GM18502 (cell line): ENCODE data around the gene CDC34.

ENCODE experiments used
- ATAC-seq: cut with Tn5 transposase; IDR thresholded peaks from one replicate; pipeline ENCODE4 v1.9.1; 2021; ENCODE audit warnings: mild to moderate bottlenecking; ENCODE audit not compliant: unreplicated experiment, poor library complexity

The CDC34 gene

GRCh38 chr19:567296-567900 is 35.8 kb downstream of the CDC34 start:
- no peak for ATAC-seq

GRCh38 chr19:570251-570686 is 38.7 kb downstream of the CDC34 start:
- ATAC-seq: no peak

GRCh38 chr19:570937-571565 is 39.5 kb downstream of the CDC34 start:
- ATAC-seq: no peak

GRCh38 chr19:571566-571974 is 40.0 kb downstream of the CDC34 start:
- no peak for ATAC-seq

DNA sequence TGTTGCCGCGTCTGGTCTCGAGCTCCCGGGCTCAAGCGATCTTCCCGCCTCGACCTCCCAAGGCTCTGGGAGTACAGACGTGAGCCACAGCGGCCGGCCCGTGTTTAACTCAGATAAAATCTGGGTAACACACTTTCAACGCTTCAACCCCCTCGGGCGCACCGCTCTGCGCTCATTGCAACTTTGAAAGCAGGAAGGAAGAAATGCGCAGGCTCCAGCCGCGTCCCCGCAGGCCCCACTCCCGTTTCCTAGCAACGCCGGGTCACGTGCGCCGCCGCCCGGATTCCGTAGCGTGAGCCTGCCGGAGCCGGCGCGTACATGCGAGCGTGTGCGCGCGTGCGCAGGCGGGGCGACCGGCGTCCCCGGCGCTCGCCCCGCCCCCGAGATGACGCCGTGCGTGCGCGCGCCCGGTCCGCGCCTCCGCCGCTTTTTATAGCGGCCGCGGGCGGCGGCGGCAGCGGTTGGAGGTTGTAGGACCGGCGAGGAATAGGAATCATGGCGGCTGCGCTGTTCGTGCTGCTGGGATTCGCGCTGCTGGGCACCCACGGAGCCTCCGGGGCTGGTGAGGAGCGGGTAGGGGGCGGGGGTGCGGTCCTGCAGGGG is 40.7 kb downstream of the CDC34 start, which contains the start of gene BSG:
BSG (plus strand) TSS at position 457 of the 603 bp plus-strand sequence; CDS start at position 496, 39 bp downstream.
- peak; percentile 72 for ATAC-seq

DNA sequence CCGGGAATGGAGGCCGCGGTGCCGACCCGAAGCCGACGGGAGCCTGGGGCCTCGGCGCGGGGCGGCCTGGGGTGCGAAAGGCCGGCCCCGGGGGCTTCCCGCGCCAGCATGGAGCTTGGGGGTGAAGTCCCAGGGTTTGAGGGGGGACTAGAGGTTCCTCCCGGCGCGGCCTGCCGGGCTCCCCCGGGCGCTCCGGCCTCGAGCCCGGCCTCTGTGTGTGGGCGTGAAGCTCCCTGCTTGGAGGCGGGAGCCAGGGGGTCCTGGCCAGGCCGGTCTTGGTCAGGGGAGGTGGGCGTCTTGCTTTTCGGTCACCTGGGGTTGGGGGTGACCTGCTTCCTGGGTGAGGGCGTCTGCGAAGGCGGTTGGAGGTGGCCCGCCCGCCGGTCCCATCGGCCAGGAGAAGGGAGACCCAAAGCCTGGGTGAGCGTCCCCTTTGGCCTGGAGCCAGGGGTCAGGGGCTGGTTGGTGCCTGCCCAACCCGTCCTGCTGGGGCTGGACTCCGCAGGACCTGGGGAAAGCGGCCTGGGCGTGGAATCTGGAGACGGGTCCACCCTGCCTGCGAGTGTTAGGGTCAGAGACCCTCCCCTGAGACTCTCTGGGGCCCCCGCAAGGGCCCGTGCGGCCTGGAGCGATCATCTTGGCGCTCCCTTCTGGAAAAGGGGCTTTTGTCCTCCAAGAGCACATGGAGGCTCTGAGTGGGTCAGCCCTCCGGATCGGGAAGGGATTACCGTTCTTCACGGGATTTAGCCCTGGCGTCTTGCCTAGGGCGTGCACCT is 41.4 kb downstream of the CDC34 start:
- ATAC-seq: peak; percentile 34

DNA sequence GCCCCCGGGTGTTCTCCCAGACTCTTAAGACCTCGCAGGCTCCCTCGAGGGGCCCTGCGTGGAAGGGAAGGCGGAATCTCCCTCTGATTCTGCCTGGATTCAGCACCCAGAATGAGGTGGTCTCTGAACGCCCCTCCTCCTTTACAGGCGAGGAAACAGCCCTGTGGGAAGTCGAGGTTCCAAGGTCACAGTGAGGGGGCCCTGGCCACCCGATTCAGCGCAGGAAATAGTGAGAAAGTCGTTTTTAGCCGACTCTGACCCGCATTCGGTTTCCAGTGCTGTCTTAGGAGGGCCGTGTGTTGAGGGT is 41.9 kb downstream of the CDC34 start:
- no peak for ATAC-seq

DNA sequence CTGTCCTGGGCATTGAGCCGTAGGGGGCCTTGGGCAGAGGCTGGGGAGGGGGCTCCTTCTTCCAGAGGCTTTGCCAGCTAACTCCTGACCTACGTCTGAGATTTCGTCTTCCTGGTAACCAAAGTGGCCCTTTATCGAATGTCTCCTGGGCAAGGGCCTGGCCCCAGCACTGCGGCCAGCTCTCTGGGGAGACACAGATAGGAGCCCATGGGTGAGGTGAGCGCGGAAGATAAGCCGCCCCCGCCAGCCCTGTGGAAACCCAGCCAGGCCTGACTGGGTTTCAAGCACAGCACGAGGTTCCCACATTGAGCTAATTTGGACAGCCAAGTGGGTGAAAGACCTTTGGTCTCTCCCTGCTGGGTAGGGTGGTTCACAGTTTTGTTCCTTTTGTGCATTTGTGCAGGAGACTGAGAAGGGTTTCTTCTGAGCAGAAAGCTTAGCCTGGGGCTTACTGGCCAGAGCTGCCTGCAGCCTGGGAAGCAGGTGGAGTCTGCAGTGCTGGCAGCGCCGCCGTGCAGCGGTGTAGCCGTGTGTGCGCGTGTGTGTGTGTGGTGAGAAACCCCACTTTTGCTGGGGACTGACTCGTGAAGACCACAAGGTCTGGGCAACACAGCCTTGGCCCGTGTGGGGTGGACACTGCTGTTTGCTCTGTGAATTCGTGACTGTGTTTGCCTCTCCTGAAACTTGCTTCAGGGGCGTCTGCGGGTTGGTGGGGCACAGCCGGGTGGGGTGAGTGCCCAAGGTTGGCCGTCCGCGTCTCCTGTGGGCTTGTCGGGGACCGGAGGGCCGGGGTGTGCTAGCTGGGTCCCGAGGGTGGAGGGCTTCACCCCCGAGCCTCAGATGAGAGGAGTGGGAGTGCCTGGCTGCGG is 43.3 kb downstream of the CDC34 start:
- no peak for ATAC-seq

DNA sequence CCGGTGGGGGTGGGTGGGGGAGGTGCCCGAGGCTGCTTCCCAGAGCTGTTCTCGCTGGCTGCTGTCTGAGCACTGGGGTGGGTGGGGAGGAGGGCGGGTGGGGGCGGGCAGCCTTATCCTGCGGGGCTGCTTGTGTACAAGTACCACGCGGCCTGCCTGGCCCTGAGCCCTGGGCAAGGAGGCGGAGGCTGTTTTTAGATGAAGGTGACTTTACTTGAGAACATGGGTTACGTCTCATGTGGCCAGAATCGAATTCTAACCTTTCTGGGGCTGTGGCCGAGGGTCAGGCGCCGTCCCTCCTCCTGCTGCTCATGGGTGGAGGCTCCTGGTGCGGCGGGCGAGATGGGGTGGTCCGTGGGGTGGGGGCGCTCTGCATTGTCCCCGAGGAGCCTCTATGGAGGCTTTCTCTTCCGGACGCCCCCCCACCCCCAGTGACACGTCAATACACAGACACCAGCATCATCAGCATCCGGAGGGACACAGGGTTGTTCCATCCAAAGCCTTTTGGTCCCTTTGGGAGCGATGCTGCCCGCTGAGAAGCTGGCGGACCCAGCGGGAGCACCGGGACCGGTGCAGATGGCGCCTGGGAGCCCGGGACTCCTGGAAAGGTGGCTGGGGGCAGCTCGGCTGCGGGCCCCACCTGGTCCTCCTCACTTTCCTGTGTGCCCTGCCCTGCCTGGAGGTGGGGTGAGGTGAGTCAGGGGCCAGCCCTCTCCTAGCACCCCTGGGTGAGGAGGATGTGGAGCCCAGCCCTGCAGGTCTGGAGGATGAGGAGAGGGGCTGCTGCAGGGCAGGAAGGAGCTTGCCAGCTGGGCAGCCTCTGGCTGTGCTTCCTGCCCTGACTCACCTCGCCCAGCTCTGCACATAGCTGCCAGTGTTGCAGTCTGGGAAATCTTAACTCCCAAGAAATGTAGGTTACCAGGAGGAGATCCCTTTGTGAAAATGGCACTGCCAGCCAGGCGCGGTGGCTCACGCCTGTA is 44.3 kb downstream of the CDC34 start:
- ATAC-seq: no peak

DNA sequence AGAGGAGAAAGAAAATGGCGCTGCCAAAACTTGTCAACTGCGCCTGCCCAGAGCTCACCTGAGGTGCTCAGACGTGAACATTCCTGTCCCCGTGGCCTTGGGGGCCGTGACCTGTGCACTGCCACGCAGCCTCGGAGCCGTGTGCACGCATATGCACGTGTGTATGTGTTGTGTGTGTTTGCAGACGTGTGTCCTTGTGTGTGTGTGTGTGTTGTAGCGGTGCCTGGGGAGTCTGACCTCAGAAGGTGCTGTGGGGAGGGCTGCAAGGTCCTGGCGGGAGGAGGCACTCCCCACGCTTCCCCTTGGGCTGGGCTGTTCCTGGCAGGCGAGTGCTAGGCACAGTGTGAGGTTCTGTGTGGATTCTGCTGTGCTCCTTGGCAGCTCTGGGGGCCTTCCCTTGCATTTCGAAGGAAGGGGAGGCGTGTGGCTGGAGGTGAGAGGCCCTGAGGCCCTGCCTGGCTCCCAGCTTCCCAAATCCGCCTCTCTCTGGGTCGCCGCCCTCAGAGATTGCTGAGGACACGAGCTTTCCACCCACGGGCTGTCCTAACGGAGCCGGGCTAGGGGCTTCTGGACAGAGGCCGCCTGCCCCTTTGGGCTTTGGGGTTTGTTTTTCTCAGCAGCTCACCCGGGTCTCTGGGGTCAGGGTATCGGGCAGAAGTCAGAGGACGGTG is 45.3 kb downstream of the CDC34 start:
- ATAC-seq: no peak

- ATAC-seq: no peak
Measured at GRCh38 chr19:577439-578392, 46.2 kb downstream of the CDC34 start.

DNA sequence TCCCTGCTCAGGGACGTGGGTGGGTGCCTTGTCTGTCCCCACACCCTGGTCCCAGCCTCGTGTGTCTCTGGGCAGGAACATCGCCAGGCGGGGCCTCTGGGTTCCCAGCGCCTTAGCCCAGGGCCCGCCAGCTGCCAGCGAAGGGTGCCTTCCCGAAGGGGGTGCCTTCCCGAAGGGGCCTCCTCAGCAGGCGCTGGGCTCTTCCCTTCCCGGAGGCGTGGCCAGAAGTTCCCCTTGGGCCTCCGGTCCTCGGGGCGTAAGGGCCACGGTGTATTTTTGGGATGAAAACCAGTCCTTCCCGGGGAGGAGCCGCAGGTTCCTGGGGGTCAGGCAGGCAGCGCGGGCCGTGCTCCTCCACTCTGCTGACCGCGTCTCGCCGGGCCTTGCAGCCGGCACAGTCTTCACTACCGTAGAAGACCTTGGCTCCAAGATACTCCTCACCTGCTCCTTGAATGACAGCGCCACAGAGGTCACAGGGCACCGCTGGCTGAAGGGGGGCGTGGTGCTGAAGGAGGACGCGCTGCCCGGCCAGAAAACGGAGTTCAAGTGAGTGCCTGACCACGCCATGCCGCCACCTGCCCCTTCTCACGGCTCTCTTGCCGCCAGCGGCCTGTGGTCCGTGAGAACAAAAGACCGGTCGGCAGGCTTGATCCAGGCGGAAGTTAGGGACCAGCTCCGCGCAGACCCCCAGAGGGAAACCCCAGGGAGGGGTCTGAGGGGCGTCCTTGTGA is 47.7 kb downstream of the CDC34 start:
- ATAC-seq: no peak

GRCh38 chr19:579842-580155 is 48.2 kb downstream of the CDC34 start:
- no peak for ATAC-seq

GRCh38 chr19:580274-580835 is 48.8 kb downstream of the CDC34 start:
- no peak for ATAC-seq

DNA sequence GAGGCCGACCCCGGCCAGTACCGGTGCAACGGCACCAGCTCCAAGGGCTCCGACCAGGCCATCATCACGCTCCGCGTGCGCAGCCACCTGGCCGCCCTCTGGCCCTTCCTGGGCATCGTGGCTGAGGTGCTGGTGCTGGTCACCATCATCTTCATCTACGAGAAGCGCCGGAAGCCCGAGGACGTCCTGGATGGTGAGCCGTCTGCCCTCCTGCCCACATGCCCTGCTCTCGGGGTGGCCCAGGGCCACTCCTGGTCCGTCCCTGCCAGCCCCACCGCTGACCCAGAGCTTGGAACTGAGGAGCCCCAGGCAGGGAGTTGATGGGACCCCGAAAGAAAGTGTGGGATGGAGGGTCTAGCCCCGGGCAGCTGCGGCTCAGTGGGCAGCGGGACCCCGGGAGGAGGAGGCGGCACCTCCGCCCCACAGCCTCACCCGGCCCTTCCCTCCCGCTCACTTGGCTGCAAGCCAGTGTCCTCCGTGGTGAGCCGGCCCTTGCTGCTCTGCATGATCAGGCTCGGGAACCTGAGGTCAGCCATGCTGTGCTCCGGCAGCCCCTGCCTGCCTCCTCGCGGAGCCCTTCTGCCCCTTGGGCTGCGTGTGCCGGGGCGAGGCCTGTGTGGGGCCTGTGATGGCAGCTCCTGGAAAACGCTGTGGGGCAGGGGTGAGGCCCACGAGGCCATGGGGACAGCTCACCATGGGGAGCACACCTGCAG is 50.0 kb downstream of the CDC34 start:
- ATAC-seq: no peak
